Mesenteric fat pad (tissue), 1 donor: ENCODE data around the gene TCEAL3. TPM values are rescaled to one million over a fixed set of nuclear protein-coding genes. Genes with fewer than 3 reads are reported as not detected.
"Not testable (repeated sequence)": the region's sequence is repeated elsewhere in the genome, so short reads cannot be mapped to it uniquely, and the experiment has no call there.

Experiments used
- DNase-seq: peaks from one replicate; pipeline ENCODE4 v3.0.0-alpha.2; 2020; ENCODE audit warnings: low spot score
- long read RNA-seq: library from polyadenylated mRNA; unstranded; transcript quantifications from one replicate; pipeline ENCODE4 v2.0.0, GENCODE V29; 2020
- total RNA-seq: library from RNA; stranded (reverse); fragmentation: NEBNext Ultra II Directional; extraction: Animal tissue kit (Norgen Biotek cat#: 25700); gene quantifications from one replicate; pipeline ENCODE4 v1.2.1, GENCODE V29; 2021
- donor health status: DM: yes; HTN: yes; CAD: no.

TCEAL3 gene
- total RNA-seq = 21.4 TPM
- long read RNA-seq, transcript TCEAL3-202 (3 exons, 1,113 nt) = major isoform, 36 of 45 reads
- long read RNA-seq, transcript TCEAL3-201 (3 exons, 1,124 nt) = minor isoform, 6 of 45 reads
- long read RNA-seq, partial matches to known transcripts = 0 of 45 reads
- long read RNA-seq, other reads (novel, unspliced or antisense) = 3 of 45 reads

GRCh38 chrX:103607364-103608305, at the start of gene TCEAL3:
TSS of gene TCEAL3 (plus strand) at chrX:103607963. CDS start at chrX:103609065, 1,102 bp downstream.
- peak; percentile 89 for DNase-seq

- DNase-seq = no peak
These were observed 47.5 kb upstream of the TCEAL3 start for GRCh38 chrX:103560256-103560655.

- DNase-seq = no peak
These were observed 45.0 kb upstream of the TCEAL3 start for GRCh38 chrX:103562801-103563200.

- DNase-seq = no peak
These were observed 42.6 kb upstream of the TCEAL3 start for GRCh38 chrX:103565197-103565596.

GRCh38 chrX:103565752-103566151, 42.0 kb upstream of the TCEAL3 start:
- no peak for DNase-seq

GRCh38 chrX:103571121-103571520, 36.6 kb upstream of the TCEAL3 start:
- no peak for DNase-seq

- DNase-seq = no peak
These were observed 36.0 kb upstream of the TCEAL3 start for GRCh38 chrX:103571726-103572125.

- no peak for DNase-seq
These were observed 34.6 kb upstream of the TCEAL3 start for GRCh38 chrX:103573202-103573601.

GRCh38 chrX:103584596-103584995, 23.2 kb upstream of the TCEAL3 start:
- no peak for DNase-seq

GRCh38 chrX:103585411-103586313, 22.1 kb upstream of the TCEAL3 start, which contains the start of gene TCEAL4:
TSS of gene TCEAL4 (plus strand) at chrX:103585515. CDS start at chrX:103586676, 1,161 bp downstream.
- peak; percentile 90 for DNase-seq

GRCh38 chrX:103586314-103586646, 21.5 kb upstream of the TCEAL3 start:
- no peak for DNase-seq

GRCh38 chrX:103586659-103587058, 21.1 kb upstream of the TCEAL3 start:
- no peak for DNase-seq

- DNase-seq = not testable (repeated sequence)
These were observed 15.5 kb upstream of the TCEAL3 start for GRCh38 chrX:103592295-103592694.

GRCh38 chrX:103595202-103595601, 12.6 kb upstream of the TCEAL3 start:
- DNase-seq = not testable (repeated sequence)

GRCh38 chrX:103608306-103608963, 672 bp downstream of the TCEAL3 start:
- DNase-seq = no peak

- DNase-seq = no peak
These were observed 2.5 kb downstream of the TCEAL3 start for GRCh38 chrX:103610282-103610681.

GRCh38 chrX:103613362-103613890, 5.7 kb downstream of the TCEAL3 start:
- DNase-seq = no peak

GRCh38 chrX:103614999-103615398, 7.2 kb downstream of the TCEAL3 start:
- DNase-seq = no peak

GRCh38 chrX:103615781-103616371, 8.1 kb downstream of the TCEAL3 start:
- DNase-seq = no peak

GRCh38 chrX:103616676-103617186, 9.0 kb downstream of the TCEAL3 start:
- DNase-seq = no peak
